NCI-H345 treated with DMSO at 0.1 percent for 48 hours (cell line): ENCODE measurements around the gene PLXNA4.

ENCODE experiments used
- DNase-seq: peaks from one replicate; lab custom pipeline; 2025; ENCODE audit not compliant: unreplicated experiment; lab: John Stamatoyannopoulos, UW

The PLXNA4 gene

DNA sequence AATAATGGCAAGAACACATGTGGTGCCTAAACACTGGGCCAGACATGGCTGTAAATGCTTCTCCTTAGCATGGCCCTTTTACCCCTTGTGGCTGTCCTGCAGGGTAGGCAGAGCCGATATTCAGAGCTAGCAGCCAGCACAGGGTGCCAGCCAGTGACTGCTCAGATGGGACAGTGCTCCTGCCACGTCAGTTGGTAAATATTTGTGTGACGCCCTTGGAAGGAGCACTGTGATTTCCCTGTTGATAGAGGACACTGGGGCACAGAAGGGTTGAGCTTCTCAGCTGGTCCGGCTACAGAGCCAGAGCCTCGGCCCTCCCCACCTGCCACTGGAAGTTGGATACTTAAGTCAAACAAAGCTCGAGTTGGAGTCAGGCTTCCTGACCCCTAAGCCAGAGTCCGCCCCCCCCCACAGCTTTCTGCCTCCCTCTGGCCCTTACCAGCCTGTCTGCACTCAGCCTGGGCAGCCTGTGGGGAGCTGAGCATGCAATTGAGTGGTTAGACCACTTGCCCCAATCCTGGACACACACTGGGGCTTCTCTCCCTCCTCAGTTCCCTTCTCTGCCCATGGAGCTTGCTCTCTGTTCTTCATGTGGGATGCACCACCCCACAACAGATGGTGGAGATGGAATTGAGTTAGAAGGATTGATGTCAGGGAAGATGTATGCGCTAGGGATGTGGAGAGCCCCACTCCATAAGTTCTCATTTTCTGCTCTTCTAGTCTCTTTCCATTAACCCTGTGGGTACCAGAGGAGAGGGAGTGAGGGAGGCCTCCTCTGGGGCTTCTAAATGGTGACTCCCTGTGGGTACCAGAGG is 350.8 kb downstream of the PLXNA4 start:
- no peak for DNase-seq

DNA sequence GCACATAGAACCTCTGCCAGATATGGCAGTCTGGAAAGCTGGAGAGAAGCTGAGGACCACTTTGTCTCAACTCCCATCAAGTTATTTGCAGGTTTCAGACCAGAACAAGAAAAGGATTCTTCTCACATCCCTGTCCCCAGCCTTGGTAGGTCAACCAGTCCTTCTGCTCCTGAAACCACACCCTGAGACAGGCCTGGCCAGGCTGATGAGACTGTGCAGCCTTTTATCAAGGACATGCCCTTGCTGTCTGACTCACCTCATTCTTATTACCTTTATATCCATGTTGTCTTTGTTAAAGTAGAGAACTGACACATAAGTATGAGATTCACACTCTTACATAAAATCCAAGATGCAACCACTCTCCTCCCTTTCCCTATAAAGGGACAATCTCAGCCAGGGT is 354.9 kb downstream of the PLXNA4 start:
- DNase-seq, result no peak

GRCh38 chr7:132220060-132220459 is 356.2 kb downstream of the PLXNA4 start:
- DNase-seq, result no peak

- no peak for DNase-seq
Measured at GRCh38 chr7:132218876-132219275, 357.4 kb downstream of the PLXNA4 start.

DNA sequence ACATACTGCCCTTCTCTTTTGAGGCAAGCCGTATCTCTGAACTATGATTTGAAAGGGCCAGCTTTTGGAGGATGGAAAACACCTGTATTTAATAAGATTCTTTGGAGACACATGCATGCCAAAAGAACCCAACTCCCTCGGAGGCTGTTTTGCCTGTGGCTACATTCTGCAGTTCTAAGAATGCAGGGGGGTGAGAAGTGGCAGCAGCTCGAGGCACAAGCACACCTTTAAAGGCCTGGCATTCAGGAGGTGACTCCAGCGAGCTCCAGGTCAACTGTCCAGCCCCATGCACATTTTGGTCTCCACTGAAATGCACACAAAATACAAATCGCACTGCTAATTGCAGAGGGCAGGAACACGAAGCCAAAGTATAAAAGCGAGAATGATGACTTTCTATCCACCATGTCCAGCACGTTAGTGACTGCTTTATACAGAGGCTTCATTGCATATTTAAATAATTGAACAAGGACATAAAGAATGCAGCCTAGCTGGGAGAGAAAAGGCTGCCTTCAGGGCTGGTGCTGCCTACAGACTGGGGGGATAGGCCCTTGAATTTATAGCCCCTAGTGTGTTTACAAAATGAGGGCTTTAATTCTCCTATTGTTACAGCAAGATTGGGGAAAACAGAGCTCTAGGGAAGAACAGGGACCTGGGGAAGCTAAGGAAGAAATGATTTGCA is 359.3 kb downstream of the PLXNA4 start:
- DNase-seq, result no peak

DNA sequence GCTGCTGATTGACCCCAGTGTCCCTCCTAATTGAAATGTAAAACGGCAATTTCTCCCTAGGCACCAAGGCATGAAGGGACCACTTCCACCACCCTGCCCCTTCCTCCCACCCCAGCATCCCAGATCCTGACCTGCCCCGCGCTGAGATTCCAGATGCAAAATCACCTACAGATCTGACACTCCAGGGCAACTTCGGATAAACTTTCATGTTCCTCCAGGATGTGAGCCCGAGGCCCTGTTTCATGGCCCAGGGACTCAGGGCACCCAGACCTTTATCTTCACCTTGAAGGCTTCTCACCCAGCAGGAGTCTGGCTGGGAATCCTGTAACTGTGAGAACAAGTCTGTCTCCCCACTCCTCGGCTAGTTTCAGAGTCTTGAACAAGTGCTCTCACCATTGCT is 361.8 kb downstream of the PLXNA4 start:
- no peak for DNase-seq

GRCh38 chr7:132213583-132213982 is 362.7 kb downstream of the PLXNA4 start:
- DNase-seq, result no peak

DNA sequence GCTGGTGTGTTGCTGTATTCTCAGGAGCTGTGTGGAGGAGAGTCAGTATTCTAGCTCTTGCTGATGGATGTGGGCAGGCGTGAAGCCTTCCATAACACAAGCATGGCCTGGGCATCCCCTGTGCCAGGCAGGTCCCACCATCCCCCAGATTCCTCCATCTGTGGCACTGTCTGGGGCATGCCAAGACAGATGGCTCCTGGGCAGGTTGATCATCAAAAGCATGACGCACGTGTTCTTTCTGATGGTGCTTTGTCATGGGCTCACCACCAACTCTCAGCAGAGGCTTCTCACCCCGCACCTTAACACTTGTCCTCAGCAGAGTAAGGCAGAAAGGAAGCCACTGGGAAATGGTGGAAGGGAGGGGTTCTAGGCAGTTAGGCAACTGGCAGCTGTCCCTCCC is 364.3 kb downstream of the PLXNA4 start:
- no peak for DNase-seq

GRCh38 chr7:132210821-132211220 is 365.4 kb downstream of the PLXNA4 start:
- no peak for DNase-seq

DNA sequence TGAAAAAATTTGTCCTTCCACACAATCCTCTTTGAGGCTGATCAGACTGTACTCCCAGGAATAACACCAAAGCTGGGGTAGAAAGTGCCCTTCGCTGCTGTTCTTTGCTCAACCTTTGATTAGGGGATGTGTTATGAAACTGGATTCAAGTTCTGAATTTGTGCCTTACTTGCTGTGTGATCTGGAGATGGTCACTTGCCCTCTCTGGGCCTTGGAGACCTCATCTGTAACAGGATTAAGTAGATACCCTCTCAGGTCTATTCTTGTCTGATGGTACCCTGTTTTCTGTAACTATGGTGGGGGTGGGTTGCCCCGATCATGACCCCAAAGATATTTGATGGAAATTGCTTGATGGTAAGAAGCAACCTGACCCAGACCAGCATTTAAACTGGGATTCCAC is 368.5 kb downstream of the PLXNA4 start:
- DNase-seq, result no peak

DNA sequence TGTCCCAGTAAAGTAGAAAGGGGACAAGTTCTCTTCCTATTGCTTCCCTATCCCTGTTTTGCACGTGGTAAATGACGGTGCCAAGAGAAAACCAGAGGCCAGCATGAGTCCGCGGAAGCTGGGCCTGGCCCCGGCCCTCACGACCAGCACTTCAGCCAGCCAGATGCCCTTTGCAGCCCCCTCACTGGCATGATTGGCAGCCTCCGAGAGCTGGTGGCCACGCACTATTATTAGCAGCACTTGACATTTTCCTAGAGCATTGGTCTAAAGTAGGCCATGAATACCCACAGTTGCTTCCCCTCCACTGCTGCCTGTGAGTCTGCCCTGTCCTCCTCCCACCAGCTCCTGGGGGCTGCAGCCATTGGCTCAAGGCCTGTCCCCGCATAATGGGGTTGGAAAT is 369.1 kb downstream of the PLXNA4 start:
- no peak for DNase-seq

DNA sequence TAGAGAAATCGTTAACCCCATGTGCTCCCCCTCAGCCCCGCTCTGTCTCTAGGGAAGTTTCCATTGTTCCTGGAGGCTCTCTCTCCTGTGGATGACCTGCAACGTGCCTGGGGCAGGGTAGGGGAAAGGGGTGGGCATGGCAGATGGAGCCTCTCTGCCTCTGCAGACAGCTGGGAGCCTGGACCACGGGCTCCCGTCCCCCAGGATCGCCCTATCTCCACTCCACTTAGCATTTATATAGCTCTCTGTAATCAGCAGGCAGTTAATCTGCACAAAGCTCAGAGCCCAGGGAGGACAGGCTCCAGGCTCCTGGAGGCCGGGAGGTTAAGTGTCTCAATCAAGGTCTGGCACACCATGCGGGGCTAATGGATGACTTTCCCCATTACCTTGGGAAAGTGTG is 369.7 kb downstream of the PLXNA4 start:
- DNase-seq, result no peak

DNA sequence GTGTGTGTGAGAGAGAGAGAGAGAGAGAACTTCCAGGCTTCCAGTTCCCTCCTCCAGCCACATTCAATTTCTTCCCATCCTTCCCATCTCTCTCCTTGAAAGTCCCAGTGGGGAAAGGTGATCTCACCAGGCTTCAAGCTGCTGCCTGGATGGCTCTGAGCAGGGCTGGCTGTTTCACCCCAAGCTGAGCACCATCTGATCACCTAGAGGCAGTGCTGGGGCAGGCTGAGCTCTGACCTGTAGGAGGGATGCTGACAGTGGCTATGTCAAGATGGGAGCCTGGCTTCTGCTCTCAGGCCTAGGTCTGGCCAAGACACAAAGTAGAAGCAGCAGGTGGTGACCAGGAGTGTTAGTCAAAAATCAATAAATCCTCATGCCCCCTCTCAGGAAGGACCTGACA is 370.8 kb downstream of the PLXNA4 start:
- DNase-seq, result no peak

DNA sequence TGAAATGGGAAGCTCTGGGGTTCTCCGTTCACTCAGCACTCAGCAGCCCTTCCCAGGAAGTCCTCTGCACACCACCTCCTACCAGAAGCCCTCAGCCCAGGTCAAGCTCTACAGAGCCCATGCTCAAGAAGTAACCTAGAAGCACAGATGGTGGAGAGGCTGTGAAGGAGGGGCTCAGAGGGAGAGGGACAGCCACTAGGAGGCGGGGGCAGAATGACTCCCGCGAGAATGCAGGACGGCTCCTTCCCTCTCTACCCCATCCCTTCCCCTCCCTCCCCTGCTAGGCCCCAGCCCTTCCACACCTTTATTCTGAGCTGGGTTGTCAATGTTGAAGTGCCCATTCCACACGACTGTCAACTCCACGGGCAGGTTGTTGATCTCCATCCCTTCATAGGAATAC is 373.2 kb downstream of the PLXNA4 start:
- no peak for DNase-seq

DNA sequence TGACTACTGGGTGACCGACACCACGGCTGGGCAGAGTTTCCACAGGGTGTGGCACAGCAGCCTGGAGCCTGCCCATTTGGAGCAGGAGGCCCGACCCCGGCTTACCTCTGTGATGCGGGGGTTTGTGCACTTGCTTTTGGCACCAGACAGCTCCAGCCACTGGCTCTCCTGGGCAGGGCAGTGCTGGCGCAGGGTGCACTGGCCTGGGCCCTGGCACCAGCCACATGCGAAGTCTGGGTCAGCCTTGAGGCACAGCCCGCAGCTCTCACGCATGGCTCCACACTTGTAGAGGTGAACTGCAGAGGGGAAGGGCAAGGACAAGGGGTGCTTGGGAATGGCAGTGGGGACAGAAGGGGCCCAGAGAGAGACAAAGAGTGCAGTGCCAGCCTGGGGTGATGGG is 373.7 kb downstream of the PLXNA4 start:
- no peak for DNase-seq

GRCh38 chr7:132200141-132200540 is 376.1 kb downstream of the PLXNA4 start:
- DNase-seq, result peak; percentile 15

GRCh38 chr7:132199626-132200025 is 376.6 kb downstream of the PLXNA4 start:
- no peak for DNase-seq

DNA sequence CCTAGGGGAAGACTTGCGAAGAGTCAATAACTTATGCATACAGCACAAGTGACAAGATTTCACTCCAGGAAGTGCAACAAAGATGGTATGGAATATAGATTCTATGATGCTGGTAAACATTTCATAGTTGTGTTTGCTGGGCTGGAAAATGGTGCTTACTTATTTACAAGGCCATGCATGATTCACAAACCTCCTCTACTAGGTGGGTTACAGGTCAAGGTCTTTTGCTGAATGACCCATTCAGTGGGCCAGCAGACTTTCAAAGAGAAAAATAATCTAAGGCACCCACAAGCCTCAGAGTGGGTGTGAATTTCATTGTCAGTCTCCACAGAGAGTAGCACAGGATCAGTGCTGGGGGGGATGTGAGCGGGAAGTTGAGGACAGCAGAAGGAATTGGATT is 378.5 kb downstream of the PLXNA4 start:
- no peak for DNase-seq

DNA sequence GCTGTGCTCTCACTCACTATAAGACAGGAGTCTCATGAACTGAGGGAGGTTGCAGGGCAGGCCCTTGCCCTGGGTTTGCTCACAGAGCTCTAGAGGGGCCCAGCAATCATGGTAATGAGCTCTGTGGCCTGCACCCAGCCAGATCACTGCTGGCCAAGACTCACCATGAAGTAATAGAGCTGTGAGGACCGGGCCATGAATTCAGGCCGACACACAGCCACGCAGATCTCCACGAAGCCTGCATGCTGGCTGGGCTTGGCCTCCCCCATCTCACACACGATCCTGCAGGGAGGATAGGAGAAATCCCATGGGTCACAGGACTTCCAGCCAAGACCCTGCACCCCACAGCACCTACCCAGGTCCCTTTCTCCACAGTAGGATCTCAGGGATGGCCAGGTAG is 382.4 kb downstream of the PLXNA4 start:
- DNase-seq, result no peak

- DNase-seq, result no peak
Measured at GRCh38 chr7:132192809-132193208, 383.5 kb downstream of the PLXNA4 start.

GRCh38 chr7:132191418-132191817 is 384.9 kb downstream of the PLXNA4 start:
- no peak for DNase-seq

DNA sequence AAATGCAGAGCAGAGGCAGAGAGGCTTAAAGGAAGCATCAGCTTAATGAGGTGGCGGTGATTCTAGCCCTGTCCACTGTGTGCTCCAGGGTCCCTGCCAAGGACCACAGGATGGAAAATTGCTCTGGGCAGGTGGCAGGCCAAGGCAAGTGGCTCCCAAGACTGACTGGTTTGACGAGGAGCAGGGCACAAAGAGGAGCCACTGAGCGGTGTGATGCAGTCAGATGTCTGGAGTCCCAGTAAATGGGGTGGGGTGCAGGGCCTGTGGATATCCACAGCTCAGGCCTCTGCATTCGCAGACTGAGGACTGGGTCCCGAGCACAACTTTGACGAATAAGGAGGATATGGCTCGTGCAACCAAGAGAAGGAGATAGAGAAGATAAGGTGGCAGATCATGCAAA is 385.6 kb downstream of the PLXNA4 start:
- DNase-seq, result no peak

GRCh38 chr7:132189881-132190280 is 386.4 kb downstream of the PLXNA4 start:
- DNase-seq, result no peak
